DOHH2 (cell line): ENCODE measurements around the gene CFAP46.
"Not testable (repeated sequence)": the region's sequence is repeated elsewhere in the genome, so short reads cannot be mapped to it uniquely, and the experiment has no call there.

ENCODE experiments used
- H3F3A ChIP-seq: fragments of 200-600 bp; sonication (generic), shearing (Covaris generic); 2 replicates; pipeline ENCODE4 v1.6.0; 2016; ENCODE audit warnings: antibody characterized with exemption, mild to moderate bottlenecking; ENCODE audit not compliant: control insufficient read depth, insufficient read depth
- H3K27ac ChIP-seq: fragments of 200-600 bp; sonication (generic); 2 replicates; pipeline ENCODE4 v1.5.1; 2014; ENCODE audit warnings: low read depth, mild to moderate bottlenecking, low read length, moderate library complexity
- H3K27me3 ChIP-seq: fragments of 200-600 bp; sonication (generic); 2 replicates; pipeline ENCODE4 v1.6.1; 2014; ENCODE audit warnings: mild to moderate bottlenecking, low read length, mixed read lengths; ENCODE audit not compliant: control insufficient read depth
- H3K36me3 ChIP-seq: fragments of 200-600 bp; sonication (generic); 2 replicates; pipeline ENCODE4 v1.6.1; 2014; ENCODE audit warnings: mild to moderate bottlenecking, low read length, moderate library complexity, mixed read lengths; ENCODE audit not compliant: control insufficient read depth
- H3K4me1 ChIP-seq: fragments of 200-600 bp; sonication (generic); 2 replicates; pipeline ENCODE4 v1.6.1; 2014; ENCODE audit warnings: mild to moderate bottlenecking, low read length, mixed read lengths; ENCODE audit not compliant: control insufficient read depth
- H3K4me2 ChIP-seq: fragments of 200-600 bp; sonication (generic); 2 replicates; pipeline ENCODE4 v1.6.0; 2014; ENCODE audit warnings: mild to moderate bottlenecking, low read length, moderate library complexity
- H3K4me3 ChIP-seq: fragments of 200-600 bp; sonication (generic); 2 replicates; pipeline ENCODE4 v1.5.1; 2014; ENCODE audit warnings: mild to moderate bottlenecking, low read length, mixed read lengths
- H3K79me2 ChIP-seq: fragments of 200-600 bp; sonication (generic); 2 replicates; pipeline ENCODE4 v1.6.1; 2014; ENCODE audit warnings: mild to moderate bottlenecking, low read length, mixed read lengths; ENCODE audit not compliant: control insufficient read depth
- H3K9me2 ChIP-seq: fragments of 200-600 bp; sonication (generic); replicated peaks from 2 replicates; pipeline ENCODE4 v1.6.1; 2014; ENCODE audit warnings: mild to moderate bottlenecking, low read length, mixed read lengths; ENCODE audit not compliant: control insufficient read depth
- H3K9me3 ChIP-seq: fragments of 200-600 bp; sonication (generic); 2 replicates; pipeline ENCODE4 v1.6.1; 2014; ENCODE audit warnings: antibody characterized with exemption, low read length, mixed read lengths; ENCODE audit not compliant: control insufficient read depth, insufficient read depth
- H4K20me1 ChIP-seq: fragments of 200-600 bp; sonication (generic); 2 replicates; pipeline ENCODE4 v1.6.0; 2014; ENCODE audit warnings: low read depth, mild to moderate bottlenecking, antibody characterized with exemption, low read length, moderate library complexity; ENCODE audit not compliant: control insufficient read depth, insufficient read depth
- EZH2phosphoT487 ChIP-seq: fragments of 200-600 bp; sonication (generic); IDR thresholded peaks from 2 replicates; pipeline ENCODE4 v1.6.1; 2017; ENCODE audit warnings: borderline replicate concordance, mild to moderate bottlenecking, antibody characterized with exemption, low read length, moderate library complexity, mixed read lengths
- TF ChIP-seq, protein P1 (sequence below): fragments of 200-600 bp; sonication (generic); IDR thresholded peaks from one replicate; pipeline ENCODE4 v1.5.1; 2014; ENCODE audit warnings: antibody characterized with exemption, mild to moderate bottlenecking, low read depth, low read length; ENCODE audit not compliant: poor library complexity, severe bottlenecking

Gene CFAP46

DNA sequence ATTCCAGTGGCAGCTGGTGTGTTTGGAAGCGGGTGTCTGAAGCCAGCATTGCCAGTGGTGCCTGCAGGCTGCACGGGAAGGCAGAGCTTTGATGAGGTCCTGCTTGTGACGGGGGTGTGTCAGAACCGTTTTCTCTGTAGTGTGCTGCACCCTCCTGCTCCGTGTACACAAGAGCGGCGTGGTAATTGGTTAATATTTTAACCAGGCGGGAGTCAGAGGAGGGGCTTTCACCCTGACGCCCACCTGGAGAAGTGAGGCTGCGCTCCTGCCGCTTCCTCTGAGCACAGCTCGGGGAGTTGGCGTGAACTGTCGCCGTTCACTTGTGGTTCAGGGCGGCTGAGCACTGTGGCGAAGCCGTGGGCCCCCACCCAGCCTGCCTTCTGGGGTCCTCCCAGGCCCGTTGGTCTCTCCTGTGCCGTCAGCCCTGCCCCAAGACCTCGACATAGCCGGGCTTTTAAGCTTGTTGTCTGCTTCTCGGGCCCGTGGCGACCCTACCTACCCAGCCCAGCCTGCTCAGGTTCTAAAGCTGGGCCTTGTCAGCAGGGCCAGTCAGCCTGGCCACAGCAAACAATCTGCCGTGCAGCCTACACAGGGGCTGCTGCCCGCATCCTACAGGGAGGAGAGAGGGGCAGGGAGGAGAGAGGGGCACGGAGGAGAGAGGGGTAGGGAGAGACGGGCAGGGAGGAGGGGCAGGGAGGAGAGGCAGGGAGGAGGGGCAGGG, 168.0 kb downstream of the CFAP46 start:
- H4K20me1 ChIP-seq: no peaks in the 10 kb centered on the region
- no peak overlapping the region for H3K4me2 ChIP-seq
- no peak for TF ChIP-seq EZH2phosphoT487
- TF ChIP-seq, protein P1, sequence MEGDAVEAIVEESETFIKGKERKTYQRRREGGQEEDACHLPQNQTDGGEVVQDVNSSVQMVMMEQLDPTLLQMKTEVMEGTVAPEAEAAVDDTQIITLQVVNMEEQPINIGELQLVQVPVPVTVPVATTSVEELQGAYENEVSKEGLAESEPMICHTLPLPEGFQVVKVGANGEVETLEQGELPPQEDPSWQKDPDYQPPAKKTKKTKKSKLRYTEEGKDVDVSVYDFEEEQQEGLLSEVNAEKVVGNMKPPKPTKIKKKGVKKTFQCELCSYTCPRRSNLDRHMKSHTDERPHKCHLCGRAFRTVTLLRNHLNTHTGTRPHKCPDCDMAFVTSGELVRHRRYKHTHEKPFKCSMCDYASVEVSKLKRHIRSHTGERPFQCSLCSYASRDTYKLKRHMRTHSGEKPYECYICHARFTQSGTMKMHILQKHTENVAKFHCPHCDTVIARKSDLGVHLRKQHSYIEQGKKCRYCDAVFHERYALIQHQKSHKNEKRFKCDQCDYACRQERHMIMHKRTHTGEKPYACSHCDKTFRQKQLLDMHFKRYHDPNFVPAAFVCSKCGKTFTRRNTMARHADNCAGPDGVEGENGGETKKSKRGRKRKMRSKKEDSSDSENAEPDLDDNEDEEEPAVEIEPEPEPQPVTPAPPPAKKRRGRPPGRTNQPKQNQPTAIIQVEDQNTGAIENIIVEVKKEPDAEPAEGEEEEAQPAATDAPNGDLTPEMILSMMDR: no peak
- H3K4me3 ChIP-seq: no peak overlapping the region
- no peaks in the 10 kb centered on the region; the same call in 1 of the 2 replicates for H3F3A ChIP-seq
- no peaks in the 10 kb centered on the region for H3K36me3 ChIP-seq
- no peak overlapping the region for H3K27ac ChIP-seq
- H3K4me1 ChIP-seq: no peaks in the 10 kb centered on the region
- H3K79me2 ChIP-seq: no peaks in the 10 kb centered on the region
- peaks cover 38% of the 10 kb centered on the region for H3K9me3 ChIP-seq
- no peaks in the 10 kb centered on the region for H3K9me2 ChIP-seq
- no peaks in the 10 kb centered on the region for H3K27me3 ChIP-seq

DNA sequence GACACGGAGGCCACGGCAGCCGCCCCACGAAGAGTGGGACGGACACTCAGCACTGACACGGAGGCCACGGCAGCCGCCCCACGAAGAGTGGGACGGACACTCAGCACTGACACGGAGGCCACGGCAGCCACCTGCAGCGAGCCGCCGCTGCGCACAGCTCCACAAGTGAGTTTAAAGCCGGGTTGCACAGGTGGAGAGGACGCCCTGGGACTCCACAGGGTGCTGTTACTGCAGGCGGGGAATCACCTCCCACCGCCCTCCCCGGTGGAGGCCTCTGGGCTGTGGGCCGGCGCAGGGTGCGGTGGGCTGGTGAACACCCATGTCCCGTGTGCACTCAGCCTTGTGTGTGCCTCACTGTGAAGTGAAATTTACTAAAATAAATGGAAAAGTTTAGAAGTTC, 169.6 kb downstream of the CFAP46 start:
- not testable (repeated sequence) for H3K79me2 ChIP-seq, H3K27ac ChIP-seq, H3K9me2 ChIP-seq, H3K27me3 ChIP-seq, H3K36me3 ChIP-seq, H3K4me1 ChIP-seq, H3K4me3 ChIP-seq, H4K20me1 ChIP-seq, H3K4me2 ChIP-seq, H3F3A ChIP-seq
- H3K9me3 ChIP-seq: peaks cover 51% of the 10 kb centered on the region

DNA sequence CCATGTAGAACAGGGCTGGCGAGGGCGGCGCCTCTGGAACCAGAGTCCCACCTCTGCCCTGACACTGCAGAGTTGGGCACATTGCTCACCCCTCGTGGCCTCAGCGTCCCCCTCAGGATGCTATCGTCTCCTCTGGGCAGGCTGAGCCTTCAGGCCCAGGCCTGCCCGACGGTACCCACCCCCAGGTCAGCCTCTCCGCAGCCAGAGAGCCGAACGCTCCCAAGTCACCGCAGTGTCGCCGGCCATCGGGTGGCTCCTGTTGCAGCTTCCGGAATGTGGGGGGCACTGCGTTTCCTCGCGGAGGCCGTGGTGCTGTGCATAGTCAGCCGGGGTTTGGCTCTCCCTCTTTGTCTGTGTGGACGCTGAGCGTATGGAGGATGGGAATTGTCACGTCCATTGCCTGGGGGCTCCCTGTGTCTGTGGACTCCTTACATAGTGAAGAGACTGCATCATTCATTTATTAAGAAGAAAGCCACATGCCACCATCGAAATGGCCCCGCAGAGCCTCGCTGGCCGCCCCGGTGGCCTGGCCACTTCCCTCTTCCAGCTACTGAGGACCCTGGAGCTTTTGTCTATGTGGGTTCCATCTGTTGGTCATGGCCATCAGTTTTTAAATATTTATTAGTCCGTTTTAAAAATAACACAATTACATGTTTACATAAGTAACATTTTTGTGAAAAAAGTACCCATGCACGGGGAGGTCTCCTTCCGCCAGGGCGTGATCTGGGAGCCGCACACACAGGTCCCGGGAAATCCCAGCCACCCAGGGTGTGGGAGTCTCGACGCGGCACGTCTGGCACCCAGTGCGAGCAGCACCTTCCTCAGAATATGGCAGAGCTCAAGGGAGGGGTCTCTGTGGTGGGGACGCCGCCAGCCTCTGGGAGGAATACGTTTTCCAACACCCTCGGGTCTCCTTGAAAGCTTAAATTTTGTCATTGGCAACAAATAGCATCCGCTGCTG, 172.0 kb downstream of the CFAP46 start:
- Histone ChIP-seq H3K36me3 (no peaks in the 10 kb centered on the region), H3K27me3 (no peaks in the 10 kb centered on the region), H3K9me2 (no peaks in the 10 kb centered on the region), H3K9me3 (peaks cover 66% of the 10 kb centered on the region), H3K4me3 (no peak overlapping the region), H4K20me1 (no peaks in the 10 kb centered on the region), H3K27ac (no peak overlapping the region), H3K79me2 (no peaks in the 10 kb centered on the region), H3F3A (no peaks in the 10 kb centered on the region; the same call in 1 of the 2 replicates), H3K4me2 (no peak overlapping the region), H3K4me1 (no peaks in the 10 kb centered on the region)
- TF ChIP-seq EZH2phosphoT487: no peak
- TF ChIP-seq, protein P1: no peak
